B cell (primary cell): Measurements from ENCODE around the gene PCBP3. TPM values are rescaled to one million over a fixed set of nuclear protein-coding genes. Genes with fewer than 3 reads are reported as not detected.

ENCODE experiments used
- ATAC-seq: fragments of 200-7000 bp; cut with Tn5 transposase; one replicate; pipeline ENCODE4 v1.10.0; 2021; ENCODE audit warnings: low read depth, mild to moderate bottlenecking, moderate number of reproducible peaks, moderate library complexity
- CTCF ChIA-PET: fragments of 350-600 bp; sonication (Branson Sonifier 250); formaldehyde crosslinking; loops from one replicate; lab custom pipeline; 2021; ENCODE audit warnings: antibody characterized with exemption, inconsistent platforms; lab: Charles Lee
- POLR2A ChIA-PET: fragments of 350-600 bp; sonication (Branson Sonifier 250); formaldehyde crosslinking; loops from one replicate; lab custom pipeline; 2021; ENCODE audit warnings: antibody characterized with exemption; lab: Charles Lee
- DNase-seq: peaks from one replicate; pipeline ENCODE4 v3.0.0; 2013
- H2AFZ ChIP-seq: 2 replicates; pipeline ENCODE4 v1.6.1; 2012; ENCODE audit warnings: mild to moderate bottlenecking, low read depth, low read length; ENCODE audit not compliant: insufficient read depth, poor library complexity, severe bottlenecking
- H3K27ac ChIP-seq, 2 donors: 1 replicate in 1 of 2; 2 replicates in 1 of 2; pipeline ENCODE4 v1.5.1; 2012 to 2013; ENCODE audit warnings: low read length in 2 of 2, mild to moderate bottlenecking in 2 of 2, moderate library complexity in 1 of 2
- H3K27me3 ChIP-seq, 4 experiments: fragments of 200-600 bp in 1 of 4; sonication (generic) in 1 of 4; replicated peaks in 1 of 4; 1 replicate in 2 of 4; 2 replicates in 2 of 4; pipeline versions ENCODE4 v1.6.1 to v1.7.0; 2013 to 2016; ENCODE audit warnings: low read length in 3 of 4, mild to moderate bottlenecking in 2 of 4, mixed read lengths in 1 of 4, moderate library complexity in 1 of 4; ENCODE audit not compliant: insufficient read depth in 4 of 4, control insufficient read depth in 3 of 4; ENCODE audit errors: control extremely low read depth in 1 of 4
- H3K36me3 ChIP-seq, 2 experiments: replicated peaks in 1 of 2; 1 replicate in 1 of 2; 2 replicates in 1 of 2; pipeline versions ENCODE4 v1.6.1 to v1.7.1; 2013; ENCODE audit warnings: low read length in 1 of 2; ENCODE audit not compliant: insufficient read depth in 2 of 2, control insufficient read depth in 1 of 2; ENCODE audit errors: control extremely low read depth in 1 of 2, extremely low read depth in 1 of 2
- H3K4me1 ChIP-seq, 2 donors: fragments of 200-600 bp in 1 of 2; sonication (generic) in 1 of 2; 1 replicate in 1 of 2; 2 replicates in 1 of 2; pipeline versions ENCODE4 v1.5.1 to v1.6.1; 2013 to 2017; ENCODE audit warnings: low read length in 2 of 2; ENCODE audit not compliant: control insufficient read depth in 2 of 2, insufficient read depth in 2 of 2
- H3K4me2 ChIP-seq: replicated peaks from 2 replicates; pipeline ENCODE3; 2012; ENCODE audit warnings: mild to moderate bottlenecking, low read depth, low read length; ENCODE audit not compliant: poor library complexity, severe bottlenecking
- H3K4me3 ChIP-seq, 5 experiments: fragments of 200-600 bp in 1 of 5; sonication (generic) in 1 of 5; 1 replicate in 3 of 5; 2 replicates in 2 of 5; pipeline versions ENCODE4 v1.5.1 to v1.7.0; 2011 to 2016; ENCODE audit warnings: low read length in 4 of 5, mild to moderate bottlenecking in 4 of 5, low read depth in 2 of 5, control low read depth in 1 of 5, moderate library complexity in 1 of 5; ENCODE audit not compliant: insufficient read depth in 1 of 5; ENCODE audit errors: control extremely low read depth in 1 of 5, extremely low read depth in 1 of 5
- H3K79me2 ChIP-seq: fragments of 200-600 bp; sonication (generic); one replicate; pipeline ENCODE4 v1.6.0; 2016; ENCODE audit warnings: low read length; ENCODE audit not compliant: control insufficient read depth, insufficient read depth
- H3K9ac ChIP-seq: fragments of 200-600 bp; sonication (generic); 2 replicates; pipeline ENCODE4 v1.6.1; 2017; ENCODE audit warnings: mild to moderate bottlenecking, low read length, moderate library complexity
- H3K9me3 ChIP-seq, 3 donors: one replicate each; pipeline versions ENCODE4 v1.6.1 to v1.7.1; 2013; ENCODE audit warnings: low read length in 2 of 3; ENCODE audit not compliant: control insufficient read depth in 2 of 3, insufficient read depth in 1 of 3; ENCODE audit errors: control extremely low read depth in 1 of 3
- H4K20me1 ChIP-seq: 2 replicates; pipeline ENCODE4 v1.6.0; 2012; ENCODE audit warnings: mild to moderate bottlenecking, low read length; ENCODE audit not compliant: insufficient read depth, control insufficient read depth, poor library complexity, severe bottlenecking
- H3K27ac Mint-ChIP-seq: one replicate; pipeline ENCODE4 v1.8.0; 2021; ENCODE audit warnings: mixed read lengths
- H3K27me3 Mint-ChIP-seq: one replicate; pipeline ENCODE4 v1.8.0; 2021; ENCODE audit warnings: mixed read lengths
- H3K4me1 Mint-ChIP-seq: one replicate; pipeline ENCODE4 v1.8.0; 2021; ENCODE audit warnings: mixed read lengths
- H3K4me3 Mint-ChIP-seq: one replicate; pipeline ENCODE4 v1.8.0; 2021; ENCODE audit warnings: mixed read lengths
- H3K9me3 Mint-ChIP-seq: one replicate; pipeline ENCODE4 v1.8.0; 2022; ENCODE audit warnings: mixed read lengths; ENCODE audit not compliant: insufficient read depth
- EZH2 ChIP-seq: IDR thresholded peaks from 2 replicates; pipeline ENCODE4 v1.6.1; 2012; ENCODE audit warnings: borderline replicate concordance, low read depth, mild to moderate bottlenecking, moderate library complexity, low read length; ENCODE audit not compliant: insufficient read depth, poor library complexity, severe bottlenecking
- WGBS: methylation state at CpG from one replicate; pipeline ENCODE4 v1.1.5; 2013; ENCODE audit warnings: missing lambda C conversion rate; ENCODE audit not compliant: insufficient coverage; 5-methylcytosine and 5-hydroxymethylcytosine counted together
- intact Hi-C: fragments of 100-400 bp; cut with micrococcal nuclease; formaldehyde crosslinking; loops from one replicate; pipeline ENCODE4 v1.10.0; 2022
- polyA plus RNA-seq: library from polyadenylated mRNA; depleted of rRNA; stranded (reverse); fragments of >200 nt; gene quantifications from 2 replicates; pipeline ENCODE4 v1.2.3, GENCODE V29; 2012
- total RNA-seq, 2 donors: library from RNA; stranded (reverse); fragments of 120-200 nt in 1 of 2; gene quantifications; 1 replicate in 1 of 2; 2 replicates in 1 of 2; pipeline versions ENCODE4 v1.2.3 to v1.2.4, GENCODE V29; 2013 to 2022
- TF ChIP-seq, protein P1 (sequence below): fragments of 200-600 bp; IDR thresholded peaks from one replicate; pipeline ENCODE4 v1.8.0; 2022; ENCODE audit warnings: antibody characterized with exemption, mild to moderate bottlenecking

The PCBP3 gene
- total and polyA plus RNA-seq, 2 donors (not counting 1 experiment from before 2014, with no cell fraction given): 0.45 to 2.7 TPM

DNA sequence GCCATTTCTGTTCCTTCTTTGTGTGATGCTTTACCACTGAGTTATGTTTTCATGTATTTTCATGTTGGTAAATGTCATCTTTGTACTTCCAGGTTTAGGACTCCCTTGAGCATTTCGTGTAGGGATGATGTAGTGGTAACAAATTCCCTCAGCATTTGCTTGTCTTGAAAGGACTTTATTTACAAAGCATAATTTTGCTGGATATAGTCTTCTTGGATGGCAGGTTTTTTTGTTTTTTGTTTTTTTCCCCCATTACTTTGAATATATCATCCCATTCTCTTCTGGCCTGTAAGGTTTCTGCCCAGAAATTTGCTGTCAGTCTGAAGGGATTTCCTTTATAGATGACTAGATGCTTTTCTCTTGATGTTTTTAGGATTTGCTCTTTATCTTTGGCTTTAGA, 133.4 kb downstream of the PCBP3 start:
- no peaks in the 10 kb centered on the region for H3K36me3 ChIP-seq
- Mint-ChIP-seq H3K4me3 (no peak overlapping the region), H3K27ac (no peak overlapping the region), H3K9me3 (peaks cover 14% of the 10 kb centered on the region), H3K27me3 (peaks cover 15% of the 10 kb centered on the region), H3K4me1 (no peaks in the 10 kb centered on the region)
- H3K27ac ChIP-seq: no peak overlapping the region
- no peaks in the 10 kb centered on the region for H3K4me1 ChIP-seq
- no peak overlapping the region for H2AFZ ChIP-seq
- WGBS: no CpG with 5 or more reads among the region's 1 CpG
- H3K4me3 ChIP-seq: no peak overlapping the region
- H3K4me2 ChIP-seq: no peak overlapping the region
- POLR2A ChIA-PET: no interaction called here
- intact Hi-C loops: no loop called here
- no peak overlapping the region for H3K9ac ChIP-seq
- DNase-seq (no peak), ATAC-seq (no peak)
- no peaks in the 10 kb centered on the region for H4K20me1 ChIP-seq
- H3K27me3 ChIP-seq: no peaks in the 10 kb centered on the region
- no peak for TF ChIP-seq EZH2
- no peaks in the 10 kb centered on the region for H3K79me2 ChIP-seq
- peaks cover 6 to 18% (median 14%) of the 10 kb centered on the region in 3 donors for H3K9me3 ChIP-seq
- CTCF ChIA-PET: no interaction called here

DNA sequence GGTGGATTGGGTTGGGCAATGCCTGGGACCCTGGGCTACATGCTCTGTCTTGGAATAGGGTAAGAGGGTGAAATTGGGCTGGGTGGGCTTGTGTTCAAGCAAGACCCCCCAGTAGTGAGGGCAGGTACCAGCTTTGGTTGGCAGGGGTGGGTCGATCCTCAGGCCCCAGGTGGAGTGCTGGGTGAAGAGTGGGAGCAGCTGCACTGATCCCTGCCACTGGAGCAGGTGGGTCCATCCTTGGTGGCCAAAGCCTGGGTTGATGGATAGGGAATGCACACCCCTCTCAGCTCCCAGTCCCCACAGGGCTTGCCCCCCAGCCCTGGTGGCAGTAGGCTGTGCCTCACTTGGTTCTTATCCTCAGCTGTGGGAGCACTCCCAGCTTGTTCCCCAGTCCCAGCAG, 135.2 kb downstream of the PCBP3 start:
- no peak overlapping the region for H3K4me3 ChIP-seq
- peaks cover 6 to 18% (median 14%) of the 10 kb centered on the region in 3 donors for H3K9me3 ChIP-seq
- no peak overlapping the region for H3K27ac ChIP-seq
- ATAC-seq: no peak
- TF ChIP-seq, protein P1, sequence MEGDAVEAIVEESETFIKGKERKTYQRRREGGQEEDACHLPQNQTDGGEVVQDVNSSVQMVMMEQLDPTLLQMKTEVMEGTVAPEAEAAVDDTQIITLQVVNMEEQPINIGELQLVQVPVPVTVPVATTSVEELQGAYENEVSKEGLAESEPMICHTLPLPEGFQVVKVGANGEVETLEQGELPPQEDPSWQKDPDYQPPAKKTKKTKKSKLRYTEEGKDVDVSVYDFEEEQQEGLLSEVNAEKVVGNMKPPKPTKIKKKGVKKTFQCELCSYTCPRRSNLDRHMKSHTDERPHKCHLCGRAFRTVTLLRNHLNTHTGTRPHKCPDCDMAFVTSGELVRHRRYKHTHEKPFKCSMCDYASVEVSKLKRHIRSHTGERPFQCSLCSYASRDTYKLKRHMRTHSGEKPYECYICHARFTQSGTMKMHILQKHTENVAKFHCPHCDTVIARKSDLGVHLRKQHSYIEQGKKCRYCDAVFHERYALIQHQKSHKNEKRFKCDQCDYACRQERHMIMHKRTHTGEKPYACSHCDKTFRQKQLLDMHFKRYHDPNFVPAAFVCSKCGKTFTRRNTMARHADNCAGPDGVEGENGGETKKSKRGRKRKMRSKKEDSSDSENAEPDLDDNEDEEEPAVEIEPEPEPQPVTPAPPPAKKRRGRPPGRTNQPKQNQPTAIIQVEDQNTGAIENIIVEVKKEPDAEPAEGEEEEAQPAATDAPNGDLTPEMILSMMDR: no peak
- TF ChIP-seq EZH2: no peak
- DNase-seq: no peak
- H3K4me1 ChIP-seq: no peaks in the 10 kb centered on the region
- ChIA-PET CTCF (no interaction called here), POLR2A (no interaction called here)
- Mint-ChIP-seq H3K4me3 (no peak overlapping the region), H3K27ac (no peak overlapping the region), H3K9me3 (peaks cover 12% of the 10 kb centered on the region), H3K27me3 (peaks cover 15% of the 10 kb centered on the region), H3K4me1 (no peaks in the 10 kb centered on the region)
- no peak overlapping the region for H2AFZ ChIP-seq
- no peaks in the 10 kb centered on the region for H3K79me2 ChIP-seq
- no peaks in the 10 kb centered on the region for H3K36me3 ChIP-seq
- no peaks in the 10 kb centered on the region for H3K27me3 ChIP-seq
- no peak overlapping the region for H3K9ac ChIP-seq
- WGBS: no CpG with 5 or more reads among the region's 1 CpG
- intact Hi-C loops: no loop called here
- H4K20me1 ChIP-seq: no peaks in the 10 kb centered on the region
- no peak overlapping the region for H3K4me2 ChIP-seq
